ENCODE data around the gene CA12.
A peak's percentile ranks its signal among the peaks of the same experiment; 100 is the strongest.

The CA12 gene

GRCh38 chr15:63299943-63300575, 81.6 kb downstream of the CA12 start:
- no peak for DNase-seq

GRCh38 chr15:63296195-63296594, 85.5 kb downstream of the CA12 start:
- DNase-seq = peak; percentile 28

DNA sequence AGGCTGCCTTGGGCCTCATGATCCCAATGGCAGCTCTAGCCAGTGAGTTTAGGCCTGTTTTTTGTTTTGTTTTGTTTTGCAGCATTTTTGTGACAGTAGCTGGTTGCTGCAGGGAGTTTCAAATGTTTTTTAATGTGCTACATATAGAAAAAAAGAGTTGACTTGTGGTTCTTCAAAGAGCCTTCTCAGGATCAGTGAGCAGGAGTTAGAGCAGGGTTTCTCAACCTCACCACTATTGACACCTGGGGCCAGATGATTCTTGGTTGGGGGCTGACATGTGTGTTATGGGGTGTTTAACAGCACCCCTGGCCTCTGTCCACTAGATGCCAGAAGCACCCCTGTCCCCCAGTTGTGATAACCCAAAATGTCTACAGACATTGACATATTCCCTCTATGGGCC, 86.3 kb downstream of the CA12 start:
- DNase-seq = no peak

DNA sequence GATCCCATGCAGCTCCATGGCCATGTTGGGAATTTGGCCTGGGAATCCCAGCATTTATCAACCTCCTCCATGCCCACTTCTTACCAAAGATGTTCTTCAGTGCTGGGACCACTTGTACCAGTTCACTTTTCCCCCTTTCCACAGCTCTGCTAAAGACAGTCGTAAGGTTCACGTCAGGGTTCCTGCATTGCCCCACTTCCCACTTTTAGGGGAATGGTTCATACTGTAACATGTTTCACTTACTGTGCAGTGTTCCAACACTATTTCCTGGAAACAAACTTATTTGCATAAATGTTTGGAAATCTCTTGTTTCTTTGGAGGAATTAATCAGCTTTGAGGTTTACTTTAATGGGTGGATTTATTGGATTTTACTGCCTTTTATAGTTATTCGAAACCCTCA, 87.3 kb downstream of the CA12 start:
- no peak for DNase-seq

DNA sequence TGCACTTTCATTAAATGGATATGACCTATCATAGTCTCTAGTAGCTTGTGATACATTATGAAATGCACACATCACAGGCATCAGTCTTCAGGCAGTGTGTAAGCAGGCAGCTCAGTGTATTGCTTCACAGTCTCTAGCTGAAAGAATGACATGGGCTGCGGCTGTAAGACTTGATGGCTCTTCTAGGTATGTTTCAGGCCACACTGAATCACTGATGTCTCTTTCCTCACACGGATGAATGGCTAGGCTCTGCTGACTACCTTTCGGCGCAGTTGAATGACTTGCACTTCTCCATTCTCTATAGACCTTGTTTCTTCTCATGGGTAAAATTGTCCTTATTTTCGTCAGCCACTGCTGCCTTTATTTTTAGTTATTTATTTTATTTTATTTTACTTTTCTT, 88.9 kb downstream of the CA12 start:
- DNase-seq = no peak

DNA sequence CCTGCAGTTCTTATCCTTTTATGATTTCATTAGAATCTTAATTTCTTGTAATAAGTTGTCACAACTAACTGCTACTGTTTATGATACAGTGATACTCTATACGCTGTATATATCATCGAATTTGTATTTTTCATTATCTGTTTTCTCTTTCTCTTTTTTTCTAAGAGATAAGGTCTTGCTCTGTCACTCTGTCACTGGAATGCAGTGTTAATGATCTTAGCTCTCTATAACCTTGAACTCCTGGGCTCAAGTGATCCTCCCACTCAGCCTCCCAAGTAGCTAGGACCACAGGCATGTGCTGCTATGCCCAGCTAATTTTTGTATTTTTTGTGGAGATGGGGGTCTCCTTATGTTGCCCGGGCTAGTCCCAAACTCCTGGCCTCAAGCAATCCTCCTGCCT, 89.4 kb downstream of the CA12 start:
- DNase-seq = no peak

DNA sequence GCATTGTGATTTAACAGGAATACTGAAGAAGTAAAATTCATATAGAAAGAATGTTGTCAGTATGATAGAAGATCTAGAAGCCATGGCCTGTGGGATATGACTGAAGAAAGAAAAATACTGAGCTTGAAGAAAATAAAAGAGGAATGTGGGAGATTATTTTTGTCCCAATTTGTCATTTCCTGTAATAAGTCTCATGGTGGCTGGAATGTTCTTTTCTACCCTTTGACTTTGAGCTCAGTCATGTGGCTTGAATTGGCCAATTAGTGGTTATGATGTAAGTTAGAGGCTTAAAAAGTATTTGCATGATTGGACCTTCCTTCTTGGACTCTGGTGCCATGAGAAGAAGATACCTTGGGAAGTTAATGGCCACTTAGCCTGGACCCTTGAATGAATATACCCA, 90.1 kb downstream of the CA12 start:
- DNase-seq = no peak

DNA sequence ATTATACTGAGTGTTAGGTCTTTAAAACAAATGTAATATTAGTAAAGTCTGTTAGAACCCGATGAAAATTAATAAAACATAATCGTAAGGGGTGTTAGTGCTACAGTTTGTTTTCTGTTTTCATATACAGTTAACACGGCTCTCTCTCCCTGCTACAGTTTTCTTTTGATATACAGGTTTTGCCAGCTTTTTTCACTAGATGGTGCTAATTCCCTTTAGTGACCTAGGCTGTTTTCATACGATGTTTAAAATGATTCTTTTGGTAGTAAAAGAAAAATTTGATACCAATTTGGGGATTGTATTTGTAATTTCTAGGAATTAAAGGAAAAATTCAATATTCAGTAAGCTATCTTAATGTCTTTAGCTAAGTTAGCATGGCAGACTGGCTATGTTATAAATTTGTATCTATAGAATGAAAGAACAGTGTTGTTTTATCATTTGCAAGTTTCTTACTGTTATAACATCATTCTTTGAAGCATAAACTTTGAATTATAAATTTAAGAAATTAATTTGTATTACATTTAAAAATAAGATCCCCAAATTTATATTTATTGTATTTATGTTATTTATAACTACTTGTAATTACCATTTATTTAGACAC, 92.8 kb downstream of the CA12 start:
- DNase-seq = peak; percentile 74

DNA sequence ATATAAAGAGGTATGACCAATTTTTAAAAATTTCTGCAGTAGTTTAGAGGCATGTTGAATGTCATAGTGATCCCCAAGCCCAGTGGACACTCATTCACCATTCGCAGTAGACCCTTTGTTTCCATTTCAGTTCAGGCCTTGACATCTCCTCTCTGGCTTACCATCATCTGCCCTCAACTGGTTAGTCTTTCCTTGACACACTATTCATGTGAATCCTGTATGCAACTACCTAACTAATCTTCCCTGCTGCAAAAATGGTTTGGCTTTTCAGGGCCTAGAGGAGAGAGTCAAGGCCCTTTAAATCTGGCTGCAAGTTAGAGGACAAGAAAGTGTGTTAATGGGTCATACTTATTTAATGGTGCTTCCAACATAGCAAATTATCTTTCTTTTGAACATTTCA, 93.3 kb downstream of the CA12 start:
- DNase-seq = peak; percentile 35

- no peak for DNase-seq
Measured at GRCh38 chr15:63287109-63287508, 94.5 kb downstream of the CA12 start.

DNA sequence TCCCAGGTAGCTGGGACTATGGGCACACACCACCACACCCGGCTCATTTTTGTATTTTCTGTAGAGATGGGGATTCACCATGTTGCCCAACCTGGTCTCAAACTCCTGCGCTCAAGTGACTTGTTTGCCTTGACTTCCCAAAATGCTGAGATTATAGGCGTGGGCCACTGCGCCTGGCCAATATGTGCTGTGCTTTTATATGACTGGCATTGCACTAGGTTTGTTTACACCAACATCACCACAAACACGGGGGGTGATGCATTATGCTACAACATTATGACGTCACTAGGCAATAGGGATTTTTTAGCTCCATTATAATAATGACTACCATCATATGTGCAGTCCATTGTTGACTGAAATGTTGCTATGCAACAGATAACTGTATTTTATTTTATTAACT, 97.3 kb downstream of the CA12 start:
- DNase-seq = no peak

GRCh38 chr15:63283126-63283525, 98.5 kb downstream of the CA12 start:
- peak; percentile 27 for DNase-seq

DNA sequence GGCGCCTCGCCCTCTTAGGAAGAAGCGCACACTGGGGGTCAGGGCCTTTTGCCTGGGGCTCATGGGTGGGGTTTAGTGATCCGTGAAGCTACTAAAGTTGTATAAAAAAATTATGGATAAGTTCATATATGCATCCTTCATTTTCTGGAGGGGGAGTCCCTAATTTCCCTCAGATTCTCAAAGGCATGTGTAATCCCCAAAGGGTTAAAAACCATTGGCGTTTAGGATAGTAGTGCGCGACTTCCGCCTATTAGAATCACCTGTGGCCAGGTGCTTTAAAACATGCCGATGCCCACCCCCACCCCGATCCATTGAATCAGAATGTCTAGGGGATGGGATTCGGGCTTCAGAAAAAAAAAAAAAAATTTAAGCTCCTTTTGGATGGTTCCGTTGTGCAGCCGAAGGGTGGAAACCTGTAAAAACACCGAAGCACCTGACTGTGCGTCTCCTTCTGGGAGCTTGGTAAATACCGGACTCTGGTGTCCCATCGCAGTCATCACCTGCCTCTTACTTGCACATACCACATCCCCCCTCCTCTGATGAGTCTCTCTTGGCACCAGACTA, 103.7 kb downstream of the CA12 start:
- peak; percentile 83 for DNase-seq

DNA sequence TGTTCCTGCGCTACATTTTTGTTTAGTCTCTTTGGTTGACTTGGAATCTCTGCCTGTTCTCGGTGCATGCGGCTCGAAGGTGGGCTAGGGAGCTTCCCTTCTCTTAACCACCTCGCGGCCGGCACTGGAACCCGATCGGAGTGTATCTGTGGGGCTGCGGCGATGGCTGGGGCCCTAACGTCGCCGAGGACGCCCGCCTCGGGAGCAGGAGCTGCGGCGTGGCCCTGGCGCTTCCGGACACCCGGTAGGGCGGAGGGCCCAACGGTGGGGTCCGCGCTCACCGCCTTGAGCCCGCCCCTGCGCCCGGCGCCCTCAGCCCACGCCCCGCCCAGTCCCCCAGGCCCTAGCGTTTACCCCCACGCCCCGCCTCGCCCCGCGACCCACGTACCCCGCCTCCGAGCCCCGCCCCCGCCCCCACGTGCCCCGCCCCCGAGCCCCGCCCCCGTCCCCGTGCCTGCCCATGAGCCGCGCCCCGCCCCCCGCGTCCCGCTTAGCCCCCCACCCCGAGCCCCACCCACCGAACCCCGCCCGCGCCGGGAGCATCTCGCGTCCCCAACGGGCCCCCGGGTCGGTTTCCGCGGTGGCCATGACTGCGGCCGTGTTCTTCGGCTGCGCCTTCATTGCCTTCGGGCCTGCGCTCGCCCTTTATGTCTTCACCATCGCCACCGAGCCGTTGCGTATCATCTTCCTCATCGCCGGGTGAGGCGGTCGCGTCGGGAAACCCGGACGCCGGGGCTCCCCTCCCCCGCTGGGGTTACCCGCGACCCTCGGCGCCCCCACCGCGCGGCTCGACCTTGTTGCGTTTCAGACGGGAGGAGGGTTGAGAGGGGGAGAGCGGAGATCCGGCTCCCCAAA, 104.4 kb downstream of the CA12 start, which contains the start of gene APH1B:
Gene APH1B (plus strand): TSS at position 568 of the 855 bp plus-strand sequence. CDS start 19 bp downstream, at position 587.
- peak; percentile 96 for DNase-seq

- peak; percentile 60 for DNase-seq
Measured at GRCh38 chr15:63276342-63277037, 105.2 kb downstream of the CA12 start.

DNA sequence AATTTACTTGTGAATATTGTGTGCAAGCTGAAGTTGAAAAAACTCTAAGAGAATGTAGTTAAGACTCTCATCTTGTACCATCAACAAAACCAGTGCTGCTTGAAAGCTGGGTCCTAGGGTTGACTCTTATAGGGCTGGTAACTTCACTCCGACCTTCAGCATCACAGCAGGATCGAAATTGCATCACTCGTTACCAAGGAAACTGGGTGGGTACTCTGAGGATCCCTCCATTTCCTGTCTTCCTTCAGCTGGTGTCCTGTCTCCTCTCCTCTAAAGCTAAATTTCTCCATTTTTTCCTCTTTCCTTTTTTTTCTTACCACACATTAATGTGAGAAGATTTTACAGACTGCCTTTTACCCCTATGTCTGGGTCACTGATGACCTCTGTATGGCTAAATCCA, 107.2 kb downstream of the CA12 start:
- DNase-seq = peak; percentile 66

Measured in NCI-H69 (cell line).